HG03521 (cell line): Measurements from ENCODE around the gene CACNA1D.
"Not testable (repeated sequence)": the region's sequence is repeated elsewhere in the genome, so short reads cannot be mapped to it uniquely, and the experiment has no call there.

Experiments
- ATAC-seq: cut with Tn5 transposase; IDR thresholded peaks from one replicate; pipeline ENCODE4 v1.9.1; 2021; ENCODE audit warnings: mild to moderate bottlenecking, moderate library complexity; ENCODE audit not compliant: unreplicated experiment

CACNA1D gene

DNA sequence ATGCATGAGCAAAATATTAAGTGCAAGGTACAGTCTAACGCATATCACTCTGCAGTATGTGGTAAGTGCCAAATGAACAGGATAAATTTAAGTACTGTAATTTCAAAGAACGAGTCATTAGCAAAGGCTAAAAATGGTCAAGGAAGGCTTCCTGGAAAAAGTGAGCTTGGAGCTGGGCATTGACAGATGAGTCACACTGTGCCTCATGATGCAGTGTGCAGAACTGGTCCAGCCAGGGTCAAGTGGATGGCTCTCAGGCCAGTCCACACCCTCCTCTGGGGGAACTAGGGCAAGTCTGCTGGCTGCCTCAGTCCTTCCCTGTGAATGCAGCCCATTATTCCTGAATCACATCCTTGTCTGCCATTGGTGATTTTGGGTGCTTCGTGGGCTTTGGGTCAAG is 76.3 kb downstream of the CACNA1D start:
- ATAC-seq = no peak

DNA sequence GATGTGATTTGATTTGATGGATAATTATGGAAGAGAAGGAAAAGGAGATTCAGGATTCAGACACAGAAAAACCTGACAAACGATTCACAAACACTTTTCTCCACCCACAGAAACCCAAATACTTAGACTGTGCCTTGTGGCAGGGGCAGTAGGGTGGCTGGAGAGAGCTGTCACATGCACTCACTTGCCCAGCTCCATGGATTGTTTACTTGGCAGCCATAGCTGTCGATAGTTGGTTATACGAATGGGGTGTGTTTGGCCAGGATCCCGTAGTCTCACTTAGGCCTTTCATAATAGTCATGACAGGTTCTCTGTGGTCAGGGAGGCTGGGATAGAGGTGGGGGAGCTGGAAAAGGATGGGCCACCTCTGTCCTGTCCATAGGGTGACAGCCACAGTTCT is 76.9 kb downstream of the CACNA1D start:
- no peak for ATAC-seq

DNA sequence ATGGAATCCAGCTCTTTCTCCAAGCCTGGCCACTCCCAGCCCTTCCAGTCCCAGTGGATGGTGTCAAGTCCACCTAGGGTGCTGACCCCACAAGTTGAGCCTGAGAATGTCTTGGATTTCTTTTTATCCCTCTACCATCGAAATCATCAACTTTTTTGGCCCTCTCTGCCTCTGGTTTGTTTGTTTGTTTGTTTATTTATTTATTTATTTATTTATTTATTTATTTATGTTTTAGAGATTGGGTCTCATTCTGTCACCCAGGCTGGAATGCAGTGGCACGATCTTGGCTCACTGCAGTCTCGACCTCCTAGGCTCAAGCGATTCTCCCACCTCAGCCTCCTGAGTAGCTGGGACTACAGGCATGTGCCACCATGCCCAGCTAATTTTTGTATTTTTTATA is 77.8 kb downstream of the CACNA1D start:
- ATAC-seq = not testable (repeated sequence)

DNA sequence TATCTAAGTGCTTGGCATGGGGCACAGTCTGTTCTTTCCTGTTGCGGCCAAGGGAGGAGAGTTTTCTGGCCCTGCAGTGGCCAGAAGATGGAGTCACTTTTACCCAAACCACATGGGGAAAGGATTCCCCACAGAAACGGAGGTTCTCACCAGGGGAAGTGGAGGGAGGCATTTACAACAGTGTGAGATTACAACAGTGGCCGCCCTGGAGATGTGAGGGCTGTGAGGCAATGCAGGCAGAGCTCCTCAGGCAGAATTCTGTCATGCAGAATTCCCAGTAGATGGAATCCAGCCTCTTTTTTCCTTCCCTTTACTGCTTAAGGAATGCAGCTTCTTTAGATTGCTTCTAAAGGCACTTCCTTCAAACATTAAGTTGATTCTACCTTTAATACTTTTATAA is 83.1 kb downstream of the CACNA1D start:
- ATAC-seq = no peak

DNA sequence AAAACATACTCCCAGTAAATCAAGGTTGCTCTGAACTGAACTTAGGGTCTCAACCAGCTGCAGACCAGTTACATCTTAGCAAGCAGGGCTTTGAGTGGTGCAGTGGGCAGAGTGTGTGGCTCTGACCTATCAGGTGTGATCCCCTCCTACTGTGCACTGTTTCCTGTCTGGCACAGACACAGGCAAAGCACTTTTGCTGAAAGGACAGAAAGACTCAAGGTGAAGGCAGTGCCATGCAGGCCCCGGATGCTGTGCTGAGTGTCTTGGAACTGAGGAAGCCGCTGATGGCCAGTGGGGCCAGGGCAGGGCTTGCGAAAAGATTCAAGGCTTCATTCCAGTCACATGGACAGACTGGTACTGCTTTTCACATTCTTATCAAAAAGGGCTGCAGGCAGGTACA is 85.2 kb downstream of the CACNA1D start:
- ATAC-seq = no peak

DNA sequence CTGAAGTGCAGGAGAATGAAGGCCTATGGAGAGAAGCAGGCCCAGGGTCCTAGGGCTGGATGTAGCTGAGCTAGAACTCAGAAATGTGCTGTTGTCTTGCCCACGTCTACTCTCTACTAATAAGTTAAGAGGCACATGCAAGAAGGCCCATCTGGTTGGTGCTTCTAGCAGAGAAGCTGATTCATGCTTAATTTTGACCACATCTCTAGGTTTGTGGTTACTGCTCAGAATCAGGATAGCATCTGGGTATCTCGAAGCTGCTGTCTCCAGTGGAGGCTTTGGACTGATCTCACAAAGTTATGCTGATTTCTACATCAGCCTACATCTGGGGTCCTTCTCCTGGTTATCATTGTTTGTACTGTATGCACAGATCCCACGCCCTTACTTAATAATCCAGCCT is 87.3 kb downstream of the CACNA1D start:
- ATAC-seq = no peak

DNA sequence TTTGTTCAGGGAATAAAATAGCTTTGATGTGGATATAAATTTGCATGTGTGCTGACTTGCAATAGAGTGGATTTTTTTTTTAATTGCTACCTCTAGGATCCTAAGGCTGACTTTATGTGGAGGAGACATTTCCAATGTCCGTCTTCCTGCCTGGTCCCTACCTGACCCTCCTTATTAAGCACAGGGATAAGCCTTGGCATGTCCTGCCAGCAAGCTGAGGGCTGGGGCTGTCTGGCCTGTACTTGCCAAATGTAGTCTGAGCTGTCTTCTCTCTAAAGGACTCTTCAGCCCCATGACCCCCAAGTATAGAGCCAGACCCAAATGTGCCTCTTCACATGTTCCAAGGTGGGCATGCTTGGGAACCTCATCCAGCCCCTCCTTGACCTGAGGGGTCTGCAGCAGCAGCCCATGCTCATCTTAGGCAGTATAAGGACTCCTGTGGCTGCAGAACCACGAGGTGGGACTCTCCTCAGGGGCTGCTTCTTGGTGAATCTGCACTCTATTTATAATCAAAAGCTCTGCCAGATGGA is 88.8 kb downstream of the CACNA1D start:
- no peak for ATAC-seq

DNA sequence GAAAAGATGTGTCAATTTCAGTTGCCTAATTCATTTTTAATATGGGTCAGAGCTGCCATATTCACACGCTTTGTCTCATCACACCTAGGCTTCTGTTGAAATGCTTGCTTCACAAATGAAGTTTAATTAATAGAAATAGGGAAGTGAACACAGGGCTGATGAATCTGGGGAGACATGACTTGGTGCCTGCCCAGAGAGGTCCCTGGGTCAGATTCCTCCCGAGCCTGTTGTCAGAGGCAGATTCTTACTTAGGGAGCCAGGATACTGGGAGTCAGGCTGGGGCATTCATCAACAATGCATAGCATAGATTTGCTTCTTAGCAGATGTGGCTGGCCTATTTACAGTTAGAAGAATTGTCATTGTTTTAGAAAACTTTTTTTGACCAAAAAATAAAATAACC is 90.6 kb downstream of the CACNA1D start:
- ATAC-seq = no peak

DNA sequence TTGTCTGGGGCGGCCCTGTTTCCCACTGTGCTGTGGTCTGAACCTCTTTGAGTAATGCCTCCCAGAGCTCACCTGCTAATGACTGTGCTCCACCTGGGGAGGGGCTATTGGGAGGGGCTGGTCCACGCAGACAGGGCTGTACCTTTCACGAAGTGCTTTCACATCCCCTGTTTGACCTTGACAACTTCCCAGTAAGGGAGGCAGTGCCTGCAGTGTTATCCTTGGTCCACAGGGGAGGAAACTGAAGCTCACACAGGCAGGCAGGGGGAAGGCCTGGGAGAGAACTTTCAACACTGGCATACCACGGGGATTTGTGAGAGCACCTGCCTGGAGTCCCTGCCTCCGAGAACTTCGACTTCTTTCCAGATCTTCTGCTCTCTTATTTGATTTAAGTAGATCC is 91.2 kb downstream of the CACNA1D start:
- ATAC-seq = no peak

DNA sequence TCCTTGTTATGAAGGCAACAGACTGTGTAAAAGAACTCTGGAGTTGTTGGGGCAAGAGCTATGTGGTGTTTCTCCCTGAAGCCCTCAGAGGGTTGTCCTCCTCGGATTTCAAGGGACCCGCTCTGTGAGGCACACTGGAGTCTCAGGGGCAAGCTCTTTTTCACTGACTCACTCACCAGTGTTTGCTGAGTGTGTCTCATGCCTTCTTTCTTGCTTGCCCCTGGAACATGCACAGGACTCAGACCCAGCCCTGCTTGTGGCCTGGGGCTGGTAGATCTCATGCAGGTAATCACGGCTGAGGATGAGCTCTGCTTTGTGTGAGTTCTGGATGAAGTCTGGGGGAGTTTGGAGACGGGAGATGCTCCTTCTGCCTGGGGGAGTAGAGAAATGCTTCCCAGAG is 93.7 kb downstream of the CACNA1D start:
- no peak for ATAC-seq

DNA sequence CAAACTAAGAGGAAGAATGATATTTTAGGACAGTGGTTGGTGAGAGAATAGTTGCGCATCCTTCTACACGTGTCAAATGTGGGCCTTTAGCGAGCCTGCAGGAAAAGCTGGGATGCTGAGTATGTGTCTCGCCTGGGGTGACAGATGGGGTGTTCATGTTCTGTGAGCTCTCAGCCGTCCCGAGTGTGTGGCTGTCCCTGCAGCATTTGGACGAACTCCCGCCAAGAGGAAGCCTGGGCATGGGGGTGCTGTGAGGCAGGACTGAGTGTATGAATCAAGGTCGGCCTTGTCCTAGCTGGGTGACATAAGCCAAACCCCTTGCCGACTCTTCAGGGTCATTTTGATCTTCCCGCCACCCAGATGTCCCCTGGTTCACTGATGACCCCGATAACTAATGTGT is 94.8 kb downstream of the CACNA1D start:
- ATAC-seq = no peak

DNA sequence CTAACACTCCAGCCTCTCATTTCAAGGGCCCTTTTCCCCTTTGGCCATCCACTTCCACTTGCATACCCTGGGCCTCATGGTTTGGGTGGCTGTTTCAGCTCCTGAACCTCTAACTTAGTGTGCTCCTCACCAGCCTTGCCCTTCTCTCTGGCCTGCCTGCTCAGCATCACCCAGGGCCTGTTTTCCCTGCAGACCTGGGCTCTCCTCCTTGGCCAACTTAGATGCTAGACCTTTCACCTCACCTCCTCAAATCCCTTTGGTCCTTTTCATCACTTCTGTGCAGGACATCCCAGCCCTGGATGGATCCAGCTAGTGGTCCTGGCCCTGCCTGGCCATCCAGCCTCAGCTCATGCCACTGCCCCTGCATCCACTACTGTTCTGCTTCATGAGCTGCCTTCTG is 95.4 kb downstream of the CACNA1D start:
- no peak for ATAC-seq

DNA sequence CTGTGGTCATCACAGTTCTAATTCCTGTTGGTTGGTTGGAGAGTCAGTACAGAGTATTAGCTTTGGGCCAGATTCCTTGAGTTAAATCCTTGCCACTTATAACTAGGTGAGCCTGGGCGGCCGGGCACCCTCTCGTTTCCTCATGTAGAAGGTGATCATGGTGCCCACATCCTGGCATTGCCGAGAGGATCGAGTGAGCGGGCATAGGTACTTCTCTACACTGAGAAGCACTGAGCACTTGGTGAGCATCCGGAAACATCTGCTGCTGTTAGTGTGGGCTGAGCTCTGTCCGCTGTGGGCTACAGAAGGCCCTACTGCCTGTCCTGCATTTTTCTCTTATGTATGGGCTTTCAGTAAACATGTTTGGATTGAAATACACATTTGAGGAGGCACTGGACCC is 96.2 kb downstream of the CACNA1D start:
- ATAC-seq = no peak

DNA sequence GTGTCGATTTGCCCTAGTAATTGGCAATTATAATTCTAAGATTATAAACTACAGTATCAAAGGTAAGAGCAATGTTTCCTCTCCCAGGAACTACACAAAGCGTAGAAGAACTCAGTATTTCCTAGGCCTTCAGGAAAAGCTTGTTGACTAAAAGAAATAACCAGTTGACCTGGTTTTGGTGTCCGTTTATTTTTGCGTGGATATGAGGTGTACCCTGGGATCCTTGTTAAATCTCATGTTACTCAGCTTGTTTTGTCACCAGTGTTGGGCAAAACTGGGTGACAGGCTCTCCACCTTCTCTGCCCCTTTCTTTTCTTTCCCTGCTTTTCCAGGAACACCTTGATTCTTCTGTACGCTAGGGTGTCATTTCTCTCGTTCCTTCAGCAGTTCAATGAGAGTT is 97.2 kb downstream of the CACNA1D start:
- no peak for ATAC-seq

DNA sequence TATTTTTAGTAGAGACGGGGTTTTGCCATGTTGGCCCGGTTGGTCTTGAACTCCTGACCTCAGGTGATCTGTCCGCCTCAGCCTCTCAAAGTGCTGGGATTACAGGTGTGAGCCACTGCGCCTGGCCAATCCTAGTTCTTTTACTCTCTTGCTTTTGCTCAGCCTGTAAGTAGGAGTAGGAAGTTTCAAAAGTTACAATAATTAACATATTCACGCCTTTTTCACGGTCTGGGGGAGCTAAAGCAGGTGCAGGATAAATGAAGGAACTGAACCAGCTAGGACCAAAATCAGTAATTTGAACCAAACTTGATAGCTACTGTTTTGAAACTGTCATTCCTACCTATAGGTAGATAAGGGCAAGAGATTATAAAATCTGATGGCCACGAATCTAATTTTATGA is 98.5 kb downstream of the CACNA1D start:
- no peak for ATAC-seq

DNA sequence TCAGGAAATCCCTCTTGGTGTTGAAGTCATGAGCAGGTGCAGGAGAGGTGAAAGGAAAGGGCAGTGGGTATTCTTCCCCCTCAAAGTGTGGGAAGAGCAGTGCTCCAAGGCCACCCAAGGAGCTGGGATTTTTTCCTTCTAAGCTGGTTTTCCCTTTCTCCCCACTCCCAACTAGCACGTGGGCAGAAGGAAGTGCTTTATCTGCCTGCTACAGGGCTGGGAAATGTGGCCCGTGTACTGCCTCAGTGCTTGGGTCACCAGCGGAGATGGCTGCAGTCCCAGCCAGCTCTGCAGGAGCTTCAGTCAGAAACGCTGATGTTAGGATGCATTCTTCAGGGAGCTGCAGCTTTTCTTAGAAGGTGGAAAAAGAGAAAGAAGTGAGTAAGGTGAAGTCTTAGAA is 99.2 kb downstream of the CACNA1D start:
- ATAC-seq = no peak

DNA sequence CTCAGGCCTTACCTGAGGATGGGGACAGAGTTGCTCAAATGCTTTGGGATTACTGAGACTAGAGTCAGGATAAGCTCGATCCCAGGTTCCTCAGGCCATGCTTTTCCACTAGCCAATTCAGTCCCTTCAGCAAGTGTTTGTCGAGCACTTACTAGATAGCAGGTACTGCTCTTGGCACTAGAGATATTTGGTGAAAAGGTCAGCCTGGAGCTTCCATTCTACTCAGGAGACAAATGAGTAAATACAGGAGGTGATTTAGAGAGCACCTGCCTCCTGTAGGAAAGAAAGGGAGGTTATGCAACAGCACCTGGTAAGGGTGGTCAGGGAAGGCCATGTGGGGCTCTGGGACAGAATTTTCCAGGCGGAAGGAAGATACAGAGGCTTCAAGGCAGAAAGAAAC is 99.9 kb downstream of the CACNA1D start:
- no peak for ATAC-seq

DNA sequence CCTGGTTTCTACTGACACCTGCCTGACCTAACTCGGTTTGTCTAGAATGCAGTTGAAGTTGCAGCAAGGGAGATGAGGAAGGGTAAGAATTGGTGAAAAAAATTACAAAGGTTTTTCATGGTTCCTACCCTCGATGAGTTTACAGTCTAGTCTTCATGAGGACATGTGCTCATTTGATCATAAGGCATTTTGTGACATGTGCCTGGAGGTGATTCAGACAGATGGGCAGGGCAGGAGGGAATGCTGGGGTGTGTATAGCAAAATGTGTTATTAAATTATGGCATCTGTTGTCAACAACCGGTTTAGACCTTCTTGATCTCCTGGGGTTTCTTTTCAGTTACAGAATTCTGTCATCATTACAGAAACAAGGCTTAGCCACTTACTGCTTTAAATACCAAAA is 101.2 kb downstream of the CACNA1D start:
- ATAC-seq = no peak

DNA sequence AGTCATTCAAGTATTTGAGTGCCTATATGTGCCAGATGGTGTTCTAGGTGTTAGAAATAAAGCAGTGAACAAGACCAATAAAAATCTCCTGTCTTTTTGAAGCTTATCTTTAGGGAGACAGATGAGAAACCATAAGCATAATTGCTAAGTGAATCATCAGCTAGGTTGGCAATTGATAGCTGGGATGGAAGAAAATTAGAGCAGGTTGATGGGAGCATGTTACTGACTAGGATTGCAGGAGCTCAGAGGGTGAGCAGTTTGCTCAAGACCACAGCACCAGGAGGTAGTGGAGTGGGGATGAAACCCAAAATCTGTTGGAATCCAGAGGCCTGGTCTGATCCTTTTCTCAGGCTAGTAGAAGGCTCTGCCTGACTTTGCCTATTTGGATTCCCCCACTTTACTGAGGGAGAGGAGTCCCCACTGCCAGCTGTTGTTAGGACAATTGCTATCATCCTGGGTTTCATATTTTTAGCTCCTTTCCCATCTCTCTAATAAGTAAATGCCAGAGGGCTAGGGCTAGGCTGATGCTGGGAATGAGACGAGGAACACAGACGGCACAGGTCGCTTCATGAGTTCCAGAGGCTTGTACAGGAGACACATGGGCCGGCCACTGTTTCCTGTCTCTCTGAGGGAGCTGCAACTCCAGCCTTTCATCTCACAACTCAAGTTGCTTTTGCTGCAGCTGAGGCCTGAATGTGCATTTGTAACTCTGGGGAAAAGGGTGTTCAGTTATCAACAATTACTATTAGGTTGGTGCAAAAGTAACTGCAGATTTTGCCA is 102.9 kb downstream of the CACNA1D start:
- ATAC-seq = no peak

DNA sequence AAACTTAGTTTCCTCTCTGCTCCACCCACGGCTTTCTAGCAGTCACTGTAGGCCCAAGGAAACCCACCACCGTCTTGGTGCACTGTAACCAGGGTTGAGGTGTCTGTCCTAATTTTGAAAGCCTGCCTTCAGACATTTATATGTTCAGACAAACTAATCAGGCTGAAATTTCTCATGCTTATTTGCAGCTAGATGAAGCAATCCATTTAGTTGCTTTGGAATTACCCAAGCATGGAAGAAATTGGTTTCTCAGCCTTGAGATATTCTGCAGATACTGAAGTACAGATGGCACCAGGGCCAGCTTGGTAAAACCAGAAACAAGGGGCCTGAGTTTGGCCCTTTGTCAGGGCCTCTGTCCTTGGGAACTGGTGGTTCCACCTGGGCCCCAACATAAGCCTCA is 105.4 kb downstream of the CACNA1D start:
- no peak for ATAC-seq

DNA sequence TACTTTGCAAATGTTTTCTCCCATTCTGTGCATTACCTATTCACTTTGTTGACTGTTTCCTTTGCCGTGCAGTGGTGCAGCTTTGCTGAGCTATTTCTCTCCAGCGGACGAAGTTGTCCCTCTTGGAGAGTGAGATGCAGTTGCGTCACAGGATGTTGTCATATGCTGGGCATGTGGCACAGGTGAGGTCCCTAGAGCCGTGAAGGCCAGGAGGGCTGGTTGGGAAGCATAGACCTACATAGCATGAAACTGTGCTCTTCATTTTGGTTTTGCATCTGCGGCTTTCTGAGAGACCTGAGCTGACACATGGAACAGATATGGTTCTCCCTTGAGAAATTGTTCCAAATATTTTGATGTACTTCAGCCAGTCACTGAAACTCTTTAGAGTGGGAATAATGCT is 108.5 kb downstream of the CACNA1D start:
- no peak for ATAC-seq

DNA sequence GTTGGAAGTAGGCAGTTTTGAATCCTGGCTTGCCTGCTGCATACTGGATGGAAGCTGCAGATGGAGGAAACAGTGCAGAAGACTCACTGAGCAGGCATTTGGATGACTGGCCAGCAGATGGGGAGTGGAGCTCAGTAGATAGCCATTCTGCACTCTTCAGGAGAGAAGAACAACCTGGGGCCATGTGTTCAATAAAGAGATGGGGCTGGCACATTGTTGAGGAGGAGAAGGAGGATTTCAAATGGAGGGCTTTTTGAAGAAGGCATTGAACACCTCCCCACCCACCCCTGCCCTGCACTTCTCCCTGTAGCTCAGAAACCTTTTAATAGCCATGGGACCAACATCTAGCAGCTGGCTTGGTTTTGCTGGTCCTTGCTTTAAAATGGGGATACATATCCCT is 109.8 kb downstream of the CACNA1D start:
- ATAC-seq = no peak

DNA sequence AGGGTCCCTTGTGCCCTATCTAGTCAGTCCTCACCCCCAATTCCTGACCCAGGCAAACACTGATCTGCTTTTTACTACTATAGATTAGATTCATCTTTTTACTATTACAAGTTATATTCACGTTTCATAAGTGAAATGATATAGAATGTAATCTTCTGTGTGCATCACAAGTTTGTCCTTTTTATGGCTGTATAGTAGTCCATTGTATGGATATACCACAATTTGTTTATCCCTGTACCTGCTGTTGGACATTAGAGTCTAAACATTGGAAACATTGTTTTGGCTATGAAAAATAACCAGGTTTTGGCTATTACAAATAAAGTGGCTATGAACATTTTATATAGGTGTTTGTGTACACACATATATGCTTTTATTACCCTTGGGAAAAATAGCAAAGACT is 112.4 kb downstream of the CACNA1D start:
- ATAC-seq = no peak
